HCT116 (cell line): ENCODE data around the gene CD22.
A peak's percentile ranks its signal among the peaks of the same experiment; 100 is the strongest.

Experiments
- EGR1 ChIP-seq: IDR thresholded peaks from 2 replicates; pipeline ENCODE4 v1.6.1; 2012; ENCODE audit warnings: low read depth
- EZH2 ChIP-seq: fragments of 200-600 bp; sonication (generic); IDR thresholded peaks from 2 replicates; pipeline ENCODE4 v1.6.1; 2017; ENCODE audit warnings: antibody characterized with exemption, mixed run types
- EZH2phosphoT487 ChIP-seq: fragments of 200-600 bp; IDR thresholded peaks from 2 replicates; pipeline ENCODE4 v1.6.1; 2018; ENCODE audit warnings: antibody characterized with exemption, borderline replicate concordance
- POLR2A ChIP-seq: IDR thresholded peaks from 2 replicates; pipeline ENCODE4 v1.7.0; 2011; ENCODE audit warnings: borderline replicate concordance; ENCODE audit not compliant: insufficient read depth, insufficient read length; ENCODE audit errors: extremely low read depth
- ZFX ChIP-seq: fragments of 450-650 bp; IDR thresholded peaks from 2 replicates; pipeline ENCODE4 v1.6.1; 2017
- ZNF274 ChIP-seq: fragments of 200-500 bp; sonication (Bioruptor generic); IDR thresholded peaks from 2 replicates; pipeline ENCODE4 v1.6.1; 2014; ENCODE audit warnings: mild to moderate bottlenecking, low read depth, low read length, inconsistent platforms
- TF ChIP-seq, protein P1 (sequence below), 3 experiments: fragments of 200-600 bp in 1 of 3; sonication (generic) in 1 of 3; IDR thresholded peaks in 2 of 3; conservative IDR thresholded peaks in 1 of 3; 2 replicates each; pipeline ENCODE4 v1.5.1; 2012 to 2017; ENCODE audit warnings: low read depth in 2 of 3, low read length in 2 of 3, antibody characterized with exemption in 1 of 3, borderline replicate concordance in 1 of 3, control low read depth in 1 of 3, mild to moderate bottlenecking in 1 of 3, mixed read lengths in 1 of 3, mixed run types in 1 of 3, moderate library complexity in 1 of 3; ENCODE audit not compliant: insufficient read depth in 1 of 3
- TF ChIP-seq, protein P2 (sequence below): IDR thresholded peaks from 2 replicates; pipeline ENCODE4 v1.6.1; 2012

GRCh38 chr19:35318679-35319448 is 10.1 kb upstream of the CD22 start:
- TF ChIP-seq POLR2A = no peak
- TF ChIP-seq, protein P1, sequence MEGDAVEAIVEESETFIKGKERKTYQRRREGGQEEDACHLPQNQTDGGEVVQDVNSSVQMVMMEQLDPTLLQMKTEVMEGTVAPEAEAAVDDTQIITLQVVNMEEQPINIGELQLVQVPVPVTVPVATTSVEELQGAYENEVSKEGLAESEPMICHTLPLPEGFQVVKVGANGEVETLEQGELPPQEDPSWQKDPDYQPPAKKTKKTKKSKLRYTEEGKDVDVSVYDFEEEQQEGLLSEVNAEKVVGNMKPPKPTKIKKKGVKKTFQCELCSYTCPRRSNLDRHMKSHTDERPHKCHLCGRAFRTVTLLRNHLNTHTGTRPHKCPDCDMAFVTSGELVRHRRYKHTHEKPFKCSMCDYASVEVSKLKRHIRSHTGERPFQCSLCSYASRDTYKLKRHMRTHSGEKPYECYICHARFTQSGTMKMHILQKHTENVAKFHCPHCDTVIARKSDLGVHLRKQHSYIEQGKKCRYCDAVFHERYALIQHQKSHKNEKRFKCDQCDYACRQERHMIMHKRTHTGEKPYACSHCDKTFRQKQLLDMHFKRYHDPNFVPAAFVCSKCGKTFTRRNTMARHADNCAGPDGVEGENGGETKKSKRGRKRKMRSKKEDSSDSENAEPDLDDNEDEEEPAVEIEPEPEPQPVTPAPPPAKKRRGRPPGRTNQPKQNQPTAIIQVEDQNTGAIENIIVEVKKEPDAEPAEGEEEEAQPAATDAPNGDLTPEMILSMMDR (IDR thresholded peaks at IDR 0.05 in 2 of 3, conservative IDR thresholded peaks at IDR 0.05 in 1 of 3; ENCODE audit: borderline replicate concordance in 1 of 3, insufficient read depth in 1 of 3, low read depth in 2 of 3, low read length in 2 of 3) = no peak
- peak; percentile 72 for TF ChIP-seq EGR1
- no peak for TF ChIP-seq EZH2phosphoT487
- no peak for TF ChIP-seq ZNF274
- no peak for TF ChIP-seq ZFX
- TF ChIP-seq, protein P2, sequence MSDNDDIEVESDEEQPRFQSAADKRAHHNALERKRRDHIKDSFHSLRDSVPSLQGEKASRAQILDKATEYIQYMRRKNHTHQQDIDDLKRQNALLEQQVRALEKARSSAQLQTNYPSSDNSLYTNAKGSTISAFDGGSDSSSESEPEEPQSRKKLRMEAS = peak; percentile 99
- no peak for TF ChIP-seq EZH2
